ENCODE results near the gene HELZ2.

Gene HELZ2

DNA sequence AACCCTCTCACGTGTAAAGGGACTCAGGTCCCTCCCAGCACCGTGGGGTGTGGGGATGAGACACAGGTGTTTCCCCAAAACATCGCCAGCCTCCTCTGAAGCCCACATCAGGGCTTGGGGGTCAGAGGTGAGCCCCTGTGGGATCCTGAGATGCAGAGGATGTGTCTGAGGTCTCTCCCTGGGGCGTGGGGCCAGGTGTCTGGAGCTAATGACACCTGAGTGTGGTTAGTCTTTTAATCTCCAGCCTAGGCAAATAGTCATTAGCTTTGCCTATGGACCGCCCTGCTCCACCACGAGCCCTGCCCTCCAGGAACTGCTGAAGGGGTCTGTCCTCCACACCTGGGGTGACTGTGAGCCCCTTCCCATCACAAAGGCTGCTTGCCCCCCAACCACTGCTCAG is 28.2 kb downstream of the HELZ2 start:
- Histone ChIP-seq H4K20me1 (ENCODE audit: insufficient read depth, low read length, poor library complexity, severe bottlenecking) (no peaks in the 10 kb centered on the region), H3K9me3 (ENCODE audit: insufficient read depth, low read depth, low read length) (no peaks in the 10 kb centered on the region), H2AFZ (ENCODE audit: low read length) (no peak overlapping the region), H3K79me2 (ENCODE audit: insufficient read depth, low read length) (no peaks in the 10 kb centered on the region), H3K4me1 (ENCODE audit: insufficient read depth, low read length, poor library complexity, severe bottlenecking) (peaks cover 2% of the 10 kb centered on the region), H3K4me3 (ENCODE audit: low read length, poor library complexity, severe bottlenecking) (no peak overlapping the region), H3K27me3 (ENCODE audit: insufficient read depth, low read length, poor library complexity, severe bottlenecking) (no peaks in the 10 kb centered on the region), H3K9me2 (replicated peaks; ENCODE audit: low read depth, low read length) (no peaks in the 10 kb centered on the region), H3K4me2 (ENCODE audit: low read depth, low read length, poor library complexity, severe bottlenecking) (no peak overlapping the region), H3K9ac (ENCODE audit: low read depth, low read length, poor library complexity, severe bottlenecking) (no peak overlapping the region), H3K36me3 (ENCODE audit: insufficient read depth, low read length) (no peaks in the 10 kb centered on the region), H3F3A (ENCODE audit: low read depth) (no peaks in the 10 kb centered on the region)
- TF ChIP-seq EZH2phosphoT487 (IDR thresholded peaks at IDR 0.05; ENCODE audit: borderline replicate concordance): no peak
- TF ChIP-seq, protein P1, sequence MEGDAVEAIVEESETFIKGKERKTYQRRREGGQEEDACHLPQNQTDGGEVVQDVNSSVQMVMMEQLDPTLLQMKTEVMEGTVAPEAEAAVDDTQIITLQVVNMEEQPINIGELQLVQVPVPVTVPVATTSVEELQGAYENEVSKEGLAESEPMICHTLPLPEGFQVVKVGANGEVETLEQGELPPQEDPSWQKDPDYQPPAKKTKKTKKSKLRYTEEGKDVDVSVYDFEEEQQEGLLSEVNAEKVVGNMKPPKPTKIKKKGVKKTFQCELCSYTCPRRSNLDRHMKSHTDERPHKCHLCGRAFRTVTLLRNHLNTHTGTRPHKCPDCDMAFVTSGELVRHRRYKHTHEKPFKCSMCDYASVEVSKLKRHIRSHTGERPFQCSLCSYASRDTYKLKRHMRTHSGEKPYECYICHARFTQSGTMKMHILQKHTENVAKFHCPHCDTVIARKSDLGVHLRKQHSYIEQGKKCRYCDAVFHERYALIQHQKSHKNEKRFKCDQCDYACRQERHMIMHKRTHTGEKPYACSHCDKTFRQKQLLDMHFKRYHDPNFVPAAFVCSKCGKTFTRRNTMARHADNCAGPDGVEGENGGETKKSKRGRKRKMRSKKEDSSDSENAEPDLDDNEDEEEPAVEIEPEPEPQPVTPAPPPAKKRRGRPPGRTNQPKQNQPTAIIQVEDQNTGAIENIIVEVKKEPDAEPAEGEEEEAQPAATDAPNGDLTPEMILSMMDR (conservative IDR thresholded peaks at IDR 0.05; ENCODE audit: low read length): no peak

DNA sequence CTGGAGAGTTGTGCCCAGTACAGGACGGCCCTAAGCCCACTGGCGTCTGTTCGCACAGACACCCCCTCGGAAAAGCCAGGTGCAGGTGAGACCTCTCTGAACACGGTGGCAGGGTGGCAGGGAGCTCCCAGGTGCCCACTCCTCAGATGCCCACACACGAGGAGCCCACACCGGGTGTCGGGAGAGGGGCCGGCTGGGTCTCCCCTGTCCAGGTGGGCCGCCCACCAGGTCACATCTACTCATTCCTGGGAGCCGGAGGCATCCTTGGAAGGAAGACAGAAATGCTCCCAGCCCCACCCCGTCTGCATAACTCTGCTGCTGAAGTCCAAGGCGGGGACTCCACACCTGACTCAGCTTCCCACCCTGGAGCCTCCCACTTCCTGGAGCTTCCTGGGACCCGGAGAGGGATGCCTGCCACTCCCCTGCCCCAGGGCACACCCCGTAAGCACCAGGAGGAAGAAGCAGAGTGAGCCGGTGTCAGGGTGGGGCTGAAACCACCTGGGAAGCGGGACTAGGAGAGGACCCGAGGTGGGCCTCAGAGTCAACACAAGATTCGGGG is 29.0 kb downstream of the HELZ2 start:
- H3K9me2 ChIP-seq (replicated peaks; ENCODE audit: low read depth, low read length): no peaks in the 10 kb centered on the region
- no peak overlapping the region for H3K9ac ChIP-seq (ENCODE audit: low read depth, low read length, poor library complexity, severe bottlenecking)
- no peaks in the 10 kb centered on the region for H3K27me3 ChIP-seq (ENCODE audit: insufficient read depth, low read length, poor library complexity, severe bottlenecking)
- no peaks in the 10 kb centered on the region for H3F3A ChIP-seq (ENCODE audit: low read depth)
- H2AFZ ChIP-seq (ENCODE audit: low read length): no peak overlapping the region
- no peaks in the 10 kb centered on the region for H3K9me3 ChIP-seq (ENCODE audit: insufficient read depth, low read depth, low read length)
- no peaks in the 10 kb centered on the region for H3K79me2 ChIP-seq (ENCODE audit: insufficient read depth, low read length)
- H3K4me1 ChIP-seq (ENCODE audit: insufficient read depth, low read length, poor library complexity, severe bottlenecking): no peaks in the 10 kb centered on the region
- H3K4me3 ChIP-seq (ENCODE audit: low read length, poor library complexity, severe bottlenecking): no peak overlapping the region
- TF ChIP-seq EZH2phosphoT487 (IDR thresholded peaks at IDR 0.05; ENCODE audit: borderline replicate concordance): no peak
- TF ChIP-seq, protein P1 (conservative IDR thresholded peaks at IDR 0.05; ENCODE audit: low read length): no peak
- no peak overlapping the region for H3K4me2 ChIP-seq (ENCODE audit: low read depth, low read length, poor library complexity, severe bottlenecking)
- no peaks in the 10 kb centered on the region for H4K20me1 ChIP-seq (ENCODE audit: insufficient read depth, low read length, poor library complexity, severe bottlenecking)
- no peaks in the 10 kb centered on the region for H3K36me3 ChIP-seq (ENCODE audit: insufficient read depth, low read length)

DNA sequence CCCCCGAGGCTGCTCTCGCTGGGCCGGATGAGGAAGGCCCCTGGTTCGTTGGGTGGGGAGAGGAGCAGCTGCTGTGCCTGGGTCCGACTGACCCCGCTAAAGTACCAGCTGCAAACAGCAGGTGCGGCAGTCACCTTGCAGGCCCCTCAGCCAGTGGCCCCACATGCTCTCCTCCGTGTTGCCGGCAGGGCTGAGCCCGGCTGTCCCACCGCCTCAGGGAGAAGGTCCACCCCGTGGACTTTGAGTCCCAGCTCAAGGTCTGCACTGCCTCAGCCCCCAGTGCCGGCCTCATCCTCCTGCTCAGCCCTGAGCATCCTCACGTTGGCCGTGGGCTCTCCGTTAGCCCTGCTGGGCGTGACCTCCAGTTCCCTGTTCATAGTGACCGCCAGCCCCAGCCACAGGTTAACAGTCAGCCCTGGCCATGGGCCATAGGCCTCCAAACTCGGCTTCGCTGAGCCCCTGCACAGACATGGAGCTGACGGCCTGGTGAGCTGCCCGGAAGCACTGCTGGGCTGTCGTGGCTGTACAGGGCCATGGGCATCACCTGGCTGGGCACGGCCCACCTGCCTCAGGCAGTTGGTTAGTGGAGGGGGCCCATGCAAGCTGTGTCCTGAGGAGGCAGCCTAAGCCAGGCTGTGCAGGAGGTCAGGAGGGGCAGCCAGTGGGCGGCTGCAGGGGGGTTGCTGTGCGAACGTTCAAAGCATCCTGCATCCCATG is 29.6 kb downstream of the HELZ2 start:
- Histone ChIP-seq H3F3A (ENCODE audit: low read depth) (no peaks in the 10 kb centered on the region), H3K9me2 (replicated peaks; ENCODE audit: low read depth, low read length) (no peaks in the 10 kb centered on the region), H3K36me3 (ENCODE audit: insufficient read depth, low read length) (no peaks in the 10 kb centered on the region), H3K79me2 (ENCODE audit: insufficient read depth, low read length) (no peaks in the 10 kb centered on the region), H3K4me2 (ENCODE audit: low read depth, low read length, poor library complexity, severe bottlenecking) (no peak overlapping the region), H3K9ac (ENCODE audit: low read depth, low read length, poor library complexity, severe bottlenecking) (no peak overlapping the region), H3K4me1 (ENCODE audit: insufficient read depth, low read length, poor library complexity, severe bottlenecking) (no peaks in the 10 kb centered on the region), H3K4me3 (ENCODE audit: low read length, poor library complexity, severe bottlenecking) (no peak overlapping the region), H4K20me1 (ENCODE audit: insufficient read depth, low read length, poor library complexity, severe bottlenecking) (no peaks in the 10 kb centered on the region), H2AFZ (ENCODE audit: low read length) (no peak overlapping the region), H3K27me3 (ENCODE audit: insufficient read depth, low read length, poor library complexity, severe bottlenecking) (no peaks in the 10 kb centered on the region), H3K9me3 (ENCODE audit: insufficient read depth, low read depth, low read length) (no peaks in the 10 kb centered on the region)
- TF ChIP-seq, protein P1 (conservative IDR thresholded peaks at IDR 0.05; ENCODE audit: low read length): no peak
- TF ChIP-seq EZH2phosphoT487 (IDR thresholded peaks at IDR 0.05; ENCODE audit: borderline replicate concordance): no peak

Measured in Loucy (cell line).